ENCODE measurements around the gene MGRN1. TPM values are rescaled to one million over a fixed set of nuclear protein-coding genes. Genes with fewer than 3 reads are reported as not detected.

Gene MGRN1
- total RNA-seq, 2 donors from 2014 or later = 56.0 to 64.5 TPM

DNA sequence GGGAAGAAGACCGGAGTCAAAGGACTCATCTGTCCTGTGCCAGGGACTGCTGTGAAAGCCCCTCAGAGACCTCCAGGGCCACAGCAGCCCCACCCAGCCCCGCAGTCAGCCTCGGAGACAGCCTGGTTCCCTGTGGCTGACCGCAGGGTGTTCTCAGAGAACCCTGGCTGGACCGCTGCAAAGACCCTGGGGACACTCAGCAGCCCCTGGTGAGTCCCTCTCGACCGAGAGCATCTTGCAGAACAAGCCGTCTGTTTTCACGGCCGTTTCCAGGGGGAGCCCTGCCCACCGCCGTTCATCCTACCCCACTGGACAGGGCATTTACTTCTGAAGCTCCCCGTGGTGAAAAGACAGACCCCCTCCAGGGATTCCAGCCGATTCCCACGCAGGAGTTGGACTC, 20.2 kb upstream of the MGRN1 start:
- DNase-seq (ENCODE audit: low spot score) (no peak), ATAC-seq (ENCODE audit: insufficient number of reproducible peaks, low FRiP score, low read depth) (no peak)
- H3K36me3 ChIP-seq = peaks cover 7% of the 10 kb centered on the region
- H3K9me3 ChIP-seq = no peaks in the 10 kb centered on the region
- H3K27me3 ChIP-seq (replicated peaks; ENCODE audit: insufficient read depth) = no peaks in the 10 kb centered on the region
- no peak overlapping the region for H3K27ac ChIP-seq
- H3K4me3 ChIP-seq = no peak overlapping the region
- peaks cover 8 to 26% of the 10 kb centered on the region in 2 donors for H3K4me1 ChIP-seq (ENCODE audit: control insufficient read depth in 1 of 2, low read depth in 2 of 2)
- TF ChIP-seq, protein P1, sequence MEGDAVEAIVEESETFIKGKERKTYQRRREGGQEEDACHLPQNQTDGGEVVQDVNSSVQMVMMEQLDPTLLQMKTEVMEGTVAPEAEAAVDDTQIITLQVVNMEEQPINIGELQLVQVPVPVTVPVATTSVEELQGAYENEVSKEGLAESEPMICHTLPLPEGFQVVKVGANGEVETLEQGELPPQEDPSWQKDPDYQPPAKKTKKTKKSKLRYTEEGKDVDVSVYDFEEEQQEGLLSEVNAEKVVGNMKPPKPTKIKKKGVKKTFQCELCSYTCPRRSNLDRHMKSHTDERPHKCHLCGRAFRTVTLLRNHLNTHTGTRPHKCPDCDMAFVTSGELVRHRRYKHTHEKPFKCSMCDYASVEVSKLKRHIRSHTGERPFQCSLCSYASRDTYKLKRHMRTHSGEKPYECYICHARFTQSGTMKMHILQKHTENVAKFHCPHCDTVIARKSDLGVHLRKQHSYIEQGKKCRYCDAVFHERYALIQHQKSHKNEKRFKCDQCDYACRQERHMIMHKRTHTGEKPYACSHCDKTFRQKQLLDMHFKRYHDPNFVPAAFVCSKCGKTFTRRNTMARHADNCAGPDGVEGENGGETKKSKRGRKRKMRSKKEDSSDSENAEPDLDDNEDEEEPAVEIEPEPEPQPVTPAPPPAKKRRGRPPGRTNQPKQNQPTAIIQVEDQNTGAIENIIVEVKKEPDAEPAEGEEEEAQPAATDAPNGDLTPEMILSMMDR (IDR thresholded peaks at IDR 0.05) = no peak

DNA sequence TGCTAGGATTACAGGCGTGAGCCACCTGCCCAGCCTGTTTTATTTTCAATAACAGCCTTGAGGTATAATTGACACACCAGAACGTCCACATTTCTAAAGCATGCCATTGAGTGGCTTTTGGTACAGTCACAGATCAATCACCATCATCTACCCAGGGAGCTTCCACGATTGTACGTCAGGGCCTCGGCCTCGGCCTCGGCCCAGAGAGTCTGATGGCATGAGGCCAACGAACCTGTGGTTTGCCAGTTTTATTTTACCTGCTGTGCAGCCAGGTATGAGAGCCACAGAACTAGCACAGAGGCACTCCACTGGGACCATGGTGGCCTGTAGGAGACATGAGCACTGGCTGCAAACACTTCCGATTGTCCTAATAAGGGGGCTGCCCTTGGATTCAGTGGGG, 18.3 kb upstream of the MGRN1 start:
- Histone ChIP-seq H3K27me3 (replicated peaks; ENCODE audit: insufficient read depth) (no peaks in the 10 kb centered on the region), H3K4me3 (no peak overlapping the region), H3K4me1 (ENCODE audit: control insufficient read depth in 1 of 2, low read depth in 2 of 2) (peaks cover 4 to 24% of the 10 kb centered on the region in 2 donors), H3K27ac (no peak overlapping the region), H3K9me3 (no peaks in the 10 kb centered on the region), H3K36me3 (peaks cover 12% of the 10 kb centered on the region)
- TF ChIP-seq, protein P1 (IDR thresholded peaks at IDR 0.05) = no peak
- DNase-seq (ENCODE audit: low spot score) (no peak), ATAC-seq (ENCODE audit: insufficient number of reproducible peaks, low FRiP score, low read depth) (no peak)

DNA sequence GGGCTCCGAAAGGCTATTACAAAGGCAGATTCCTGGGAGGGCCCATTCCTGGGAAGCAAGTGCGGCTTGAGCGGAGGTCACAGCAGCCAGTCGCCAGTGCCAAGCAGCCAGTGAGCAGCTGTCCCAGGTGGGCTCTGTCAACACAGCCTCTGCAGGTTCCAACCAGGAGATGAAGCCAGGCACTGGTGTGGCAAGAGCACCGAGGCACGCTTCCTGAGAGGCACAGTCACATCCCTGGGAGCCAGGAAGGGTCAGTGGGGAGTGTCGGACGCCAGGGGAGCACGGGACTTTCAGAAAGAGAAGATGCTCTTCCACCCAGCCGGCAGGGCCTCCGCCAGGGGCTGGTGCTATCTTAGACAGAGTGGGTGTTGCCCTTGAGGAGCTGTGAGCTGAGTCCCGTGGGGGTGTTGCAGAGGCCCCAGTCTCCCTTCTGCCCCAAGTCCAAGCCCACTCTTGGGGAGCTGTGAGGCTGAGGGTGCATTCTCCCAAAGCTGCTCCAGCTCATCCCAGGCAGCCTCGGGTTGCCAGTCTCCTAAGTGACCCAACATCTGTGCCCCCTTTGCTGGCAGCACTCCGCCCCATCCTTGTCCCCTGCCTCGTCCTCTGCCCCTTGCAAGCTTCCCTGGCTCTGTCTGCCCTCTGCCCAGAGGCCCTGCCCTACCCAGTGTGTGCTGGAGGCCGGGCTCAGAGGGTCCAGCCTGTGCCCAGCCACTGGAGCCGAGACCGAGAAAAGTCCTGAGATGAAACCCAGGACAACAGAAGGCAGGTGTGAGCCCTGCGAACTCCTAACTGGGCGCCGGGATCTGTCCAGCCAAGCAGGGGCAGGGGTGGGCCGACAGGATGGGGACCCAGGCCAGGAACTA, 16.6 kb upstream of the MGRN1 start:
- peaks cover 17 to 37% of the 10 kb centered on the region in 2 donors for H3K4me1 ChIP-seq (ENCODE audit: control insufficient read depth in 1 of 2, low read depth in 2 of 2)

DNA sequence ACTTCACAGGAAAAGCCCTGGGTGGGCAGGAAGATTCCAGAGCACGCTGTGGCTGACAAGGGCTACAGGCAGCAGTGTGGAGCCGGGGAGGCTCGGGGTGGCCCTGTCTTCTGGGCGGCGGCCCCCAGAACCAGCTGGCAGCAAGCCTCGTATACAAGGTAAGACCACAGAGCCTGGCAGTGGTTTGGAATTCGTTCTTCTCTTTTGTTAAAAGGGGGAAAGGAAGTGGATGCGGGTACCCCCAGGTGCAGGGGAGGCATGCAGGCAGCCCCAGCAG, 16.0 kb upstream of the MGRN1 start:
- H3K36me3 ChIP-seq = peaks cover 12% of the 10 kb centered on the region
- H3K27me3 ChIP-seq (replicated peaks; ENCODE audit: insufficient read depth) = no peaks in the 10 kb centered on the region
- no peak overlapping the region for H3K4me3 ChIP-seq
- peaks cover 23 to 43% of the 10 kb centered on the region in 2 donors for H3K4me1 ChIP-seq (ENCODE audit: control insufficient read depth in 1 of 2, low read depth in 2 of 2)
- DNase-seq (ENCODE audit: low spot score) = no peak
- TF ChIP-seq, protein P1 (IDR thresholded peaks at IDR 0.05) = no peak
- no peak for ATAC-seq (ENCODE audit: insufficient number of reproducible peaks, low FRiP score, low read depth)
- H3K9me3 ChIP-seq = no peaks in the 10 kb centered on the region
- no peak overlapping the region for H3K27ac ChIP-seq

More for the DNA sequence above, 16.6 kb upstream of the MGRN1 start:
- DNase-seq (ENCODE audit: low spot score) (no peak), ATAC-seq (ENCODE audit: insufficient number of reproducible peaks, low FRiP score, low read depth) (no peak)
- Histone ChIP-seq H3K36me3 (peaks cover 12% of the 10 kb centered on the region), H3K9me3 (no peaks in the 10 kb centered on the region), H3K27ac (no peak overlapping the region), H3K27me3 (replicated peaks; ENCODE audit: insufficient read depth) (no peaks in the 10 kb centered on the region), H3K4me3 (no peak overlapping the region)
- TF ChIP-seq, protein P1 (IDR thresholded peaks at IDR 0.05) = no peak

DNA sequence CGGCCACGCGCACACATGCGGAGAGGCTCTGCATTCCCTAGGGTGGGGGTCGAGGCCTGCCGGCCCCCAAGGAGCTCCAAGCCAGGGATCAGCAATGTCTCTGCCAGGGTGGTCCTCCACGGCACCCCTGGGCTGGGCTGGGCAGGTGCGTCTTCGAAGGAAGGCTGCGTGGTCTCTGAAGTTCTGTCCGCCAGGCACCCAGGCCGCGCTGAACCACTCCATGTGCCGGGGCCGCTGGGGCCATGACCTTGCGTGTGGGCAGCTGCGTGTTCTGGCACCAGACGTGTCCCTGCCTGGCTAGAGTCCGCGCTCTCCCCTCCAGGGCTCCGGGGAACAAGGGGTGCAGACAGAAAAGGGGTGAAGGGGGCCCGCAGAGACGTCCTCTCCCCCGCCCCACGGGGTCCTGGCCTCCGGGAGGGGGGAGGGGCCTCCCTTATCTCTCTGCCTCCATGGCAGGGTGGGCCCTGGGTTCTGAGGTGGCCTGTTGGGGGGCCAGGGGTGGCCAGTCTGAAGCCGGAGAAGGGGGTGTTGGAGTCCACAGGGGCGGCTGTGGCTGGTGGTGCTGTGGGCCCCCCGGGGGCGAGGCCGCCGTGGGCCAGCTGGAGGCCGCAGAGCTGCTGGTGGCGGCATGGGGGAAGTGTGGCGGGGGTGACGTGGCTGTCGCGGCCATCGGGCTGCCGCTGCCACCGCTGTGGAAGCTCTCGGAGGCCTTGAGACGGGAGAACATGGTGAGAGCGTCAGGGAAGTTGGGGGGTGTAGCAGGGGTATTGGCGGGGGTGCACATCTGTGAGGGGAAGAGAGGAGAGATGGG, 15.2 kb upstream of the MGRN1 start:
- DNase-seq (ENCODE audit: low spot score) = no peak
- Histone ChIP-seq H3K4me3 (no peak overlapping the region), H3K9me3 (no peaks in the 10 kb centered on the region), H3K27ac (no peak overlapping the region), H3K27me3 (replicated peaks; ENCODE audit: insufficient read depth) (no peaks in the 10 kb centered on the region), H3K4me1 (ENCODE audit: control insufficient read depth in 1 of 2, low read depth in 2 of 2) (peaks cover 23 to 39% of the 10 kb centered on the region in 2 donors), H3K36me3 (peaks cover 12% of the 10 kb centered on the region)
- TF ChIP-seq, protein P1 (IDR thresholded peaks at IDR 0.05) = no peak
- ATAC-seq (ENCODE audit: insufficient number of reproducible peaks, low FRiP score, low read depth) = no peak

Measured in thoracic aorta (tissue), 2 donors.